Activated gamma-delta T cell treated with anti-CD3 and anti-CD28 coated beads, Interleukin-2, amount 50 U/mL, for 16 hours (primary cell): Measurements from ENCODE around the gene RPAP2.
"Not testable (repeated sequence)": the region's sequence is repeated elsewhere in the genome, so short reads cannot be mapped to it uniquely, and the experiment has no call there.

Source experiments
- DNase-seq: peaks from one replicate; pipeline ENCODE4 v3.0.0-alpha.2; 2020; ENCODE audit warnings: low read depth

RPAP2 gene

GRCh38 chr1:92298573-92299476, at the start of gene RPAP2, which contains the start of gene GLMN:
TSS of gene RPAP2 (plus strand) at chr1:92299059. CDS start at chr1:92299074, 15 bp downstream.
TSS of gene GLMN (minus strand) at chr1:92298987. CDS start at chr1:92297999, 988 bp downstream.
- DNase-seq = peak; percentile 54

GRCh38 chr1:92254714-92255113, 44.1 kb upstream of the RPAP2 start:
- DNase-seq = not testable (repeated sequence)

GRCh38 chr1:92259350-92259749, 39.5 kb upstream of the RPAP2 start:
- no peak for DNase-seq

- DNase-seq = no peak
Measured at GRCh38 chr1:92262516-92262915, 36.3 kb upstream of the RPAP2 start.

- no peak for DNase-seq
Measured at GRCh38 chr1:92273039-92273438, 25.8 kb upstream of the RPAP2 start.

- no peak for DNase-seq
Measured at GRCh38 chr1:92274939-92275338, 23.9 kb upstream of the RPAP2 start.

- no peak for DNase-seq
Measured at GRCh38 chr1:92276082-92276481, 22.8 kb upstream of the RPAP2 start.

- no peak for DNase-seq
Measured at GRCh38 chr1:92277105-92277723, 21.6 kb upstream of the RPAP2 start.

- not testable (repeated sequence) for DNase-seq
Measured at GRCh38 chr1:92279781-92280180, 19.1 kb upstream of the RPAP2 start.

- not testable (repeated sequence) for DNase-seq
Measured at GRCh38 chr1:92281411-92281810, 17.4 kb upstream of the RPAP2 start.

- no peak for DNase-seq
Measured at GRCh38 chr1:92291372-92291999, 7.4 kb upstream of the RPAP2 start.

- no peak for DNase-seq
Measured at GRCh38 chr1:92298213-92298572, 666 bp upstream of the RPAP2 start.

GRCh38 chr1:92299477-92300150, 755 bp downstream of the RPAP2 start:
- DNase-seq = no peak

- DNase-seq = no peak
Measured at GRCh38 chr1:92301021-92301420, 2.2 kb downstream of the RPAP2 start.

- no peak for DNase-seq
Measured at GRCh38 chr1:92306020-92306419, 7.2 kb downstream of the RPAP2 start.

- DNase-seq = no peak
Measured at GRCh38 chr1:92307980-92308379, 9.1 kb downstream of the RPAP2 start.

- DNase-seq = no peak
Measured at GRCh38 chr1:92310185-92310597, 11.3 kb downstream of the RPAP2 start.

- no peak for DNase-seq
Measured at GRCh38 chr1:92314024-92314423, 15.2 kb downstream of the RPAP2 start.

- DNase-seq = peak; percentile 25
Measured at GRCh38 chr1:92315766-92316599, 17.1 kb downstream of the RPAP2 start.

GRCh38 chr1:92317836-92318493, 19.1 kb downstream of the RPAP2 start:
- DNase-seq = no peak
